GM12891 (cell line): ENCODE data around the gene CDK6.

Source experiments
- PAX5 ChIP-seq: IDR thresholded peaks from 2 replicates; pipeline ENCODE4 v1.6.1; 2011; ENCODE audit warnings: low read length, moderate library complexity, mild to moderate bottlenecking; ENCODE audit not compliant: insufficient read depth, severe bottlenecking
- POLR2A ChIP-seq: IDR thresholded peaks from 2 replicates; pipeline ENCODE4 v1.6.1; 2011; ENCODE audit warnings: low read depth, low read length, control low read depth
- POLR2AphosphoS5 ChIP-seq: IDR thresholded peaks from 2 replicates; pipeline ENCODE4 v1.6.1; 2011; ENCODE audit warnings: low read depth, low read length, control low read depth
- TAF1 ChIP-seq: IDR thresholded peaks from 2 replicates; pipeline ENCODE4 v1.6.1; 2011; ENCODE audit warnings: low read depth, low read length, control low read depth

DNA sequence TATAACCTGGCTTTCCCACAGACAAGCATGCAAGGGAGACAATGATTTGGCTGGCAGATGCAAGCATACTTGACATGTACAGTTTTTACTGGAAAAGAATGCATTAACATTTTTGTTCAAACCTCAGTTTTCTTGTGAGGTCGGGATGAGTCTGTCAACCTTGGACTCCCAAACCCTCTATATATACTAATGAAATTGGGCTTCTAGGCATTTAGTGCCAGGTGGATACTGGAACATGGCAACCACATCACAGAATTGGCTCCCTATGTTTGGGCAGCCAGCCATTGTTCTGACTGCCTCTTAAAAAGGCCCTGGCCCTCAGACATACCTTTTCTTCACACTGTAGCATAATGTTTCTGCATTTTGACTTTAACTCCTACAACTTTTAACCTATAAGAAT lies 39.1 kb downstream of the CDK6 start:
- TF ChIP-seq POLR2A, result no peak
- TF ChIP-seq TAF1, result no peak
- TF ChIP-seq POLR2AphosphoS5, result no peak
- TF ChIP-seq PAX5, result no peak
